HG03103 (cell line): Measurements from ENCODE around the gene NAGS.
"Not testable (repeated sequence)": the region's sequence is repeated elsewhere in the genome, so short reads cannot be mapped to it uniquely, and the experiment has no call there.

Experiments
- ATAC-seq: cut with Tn5 transposase; IDR thresholded peaks from one replicate; pipeline ENCODE4 v1.9.1; 2021; ENCODE audit warnings: low read depth; ENCODE audit not compliant: unreplicated experiment

The NAGS gene

GRCh38 chr17:43983515-43984411, 20.7 kb upstream of the NAGS start:
- no peak for ATAC-seq

- no peak for ATAC-seq
Measured at GRCh38 chr17:43984521-43984920, 19.9 kb upstream of the NAGS start.

- no peak for ATAC-seq
Measured at GRCh38 chr17:43986225-43986981, 18.0 kb upstream of the NAGS start.

GRCh38 chr17:43987131-43988021, 17.0 kb upstream of the NAGS start:
- ATAC-seq, result no peak

- ATAC-seq, result no peak
Measured at GRCh38 chr17:43988301-43988700, 16.1 kb upstream of the NAGS start.

GRCh38 chr17:43992641-43993040, 11.8 kb upstream of the NAGS start:
- ATAC-seq, result no peak

- no peak for ATAC-seq
Measured at GRCh38 chr17:43994272-43995149, 9.9 kb upstream of the NAGS start.

GRCh38 chr17:43995150-43995471, 9.3 kb upstream of the NAGS start:
- ATAC-seq, result no peak

- not testable (repeated sequence) for ATAC-seq
Measured at GRCh38 chr17:43997180-43997579, 7.2 kb upstream of the NAGS start.

- no peak for ATAC-seq
Measured at GRCh38 chr17:43998552-43998951, 5.9 kb upstream of the NAGS start.

- ATAC-seq, result no peak
Measured at GRCh38 chr17:43999024-43999423, 5.4 kb upstream of the NAGS start.

GRCh38 chr17:44000141-44000860, 4.1 kb upstream of the NAGS start:
- no peak for ATAC-seq

- ATAC-seq, result no peak
Measured at GRCh38 chr17:44000871-44001460, 3.5 kb upstream of the NAGS start.

- no peak for ATAC-seq
Measured at GRCh38 chr17:44001461-44001920, 2.9 kb upstream of the NAGS start.

GRCh38 chr17:44002141-44002848, 2.1 kb upstream of the NAGS start:
- no peak for ATAC-seq

- ATAC-seq, result no peak
Measured at GRCh38 chr17:44004761-44005526, 522 bp downstream of the NAGS start.

GRCh38 chr17:44005527-44006271, 1.3 kb downstream of the NAGS start:
- no peak for ATAC-seq
